ENCODE data around the gene NEK8.

Gene NEK8

DNA sequence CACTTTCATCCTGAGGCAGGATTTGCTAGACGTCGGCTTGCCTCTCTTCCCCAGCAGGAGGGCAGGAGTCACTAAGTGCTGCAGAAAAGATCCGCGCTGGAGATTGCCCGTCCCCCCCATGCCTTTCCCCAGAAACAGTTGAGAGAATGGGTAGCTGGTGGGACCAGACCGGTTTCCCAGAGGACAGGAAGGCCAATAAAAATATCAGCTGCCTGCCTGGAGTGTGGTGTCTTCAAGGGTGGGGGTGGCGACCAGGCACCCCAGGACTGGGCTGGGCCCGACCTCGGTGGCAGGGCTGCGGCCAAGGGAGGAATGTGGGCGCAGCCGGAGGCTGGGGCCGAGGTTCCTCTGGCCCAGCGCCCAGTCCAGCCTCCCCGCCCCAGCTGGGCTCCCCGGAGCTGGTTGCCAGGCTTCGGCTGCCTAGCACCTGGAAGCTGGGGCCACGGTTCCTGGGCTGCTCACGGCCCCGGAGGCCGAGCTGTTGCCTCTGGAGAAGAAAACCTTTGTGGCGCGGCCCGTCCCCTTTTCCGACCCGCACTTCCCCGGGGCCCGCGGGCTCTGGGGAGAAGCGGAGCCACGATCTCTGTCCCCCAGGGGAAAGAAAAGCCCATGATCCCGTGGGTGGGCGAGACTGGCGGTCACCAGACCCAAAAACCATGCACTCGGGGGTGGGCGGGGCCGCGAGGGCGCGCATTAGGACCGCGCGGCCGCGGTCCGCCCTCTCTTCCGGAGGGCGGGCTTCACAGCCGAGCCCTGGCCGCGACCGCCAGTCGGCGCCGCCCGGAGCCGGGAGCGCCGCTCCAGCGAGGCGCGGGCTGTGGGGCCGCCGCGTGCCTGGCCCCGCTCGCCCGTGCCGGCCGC is 14.9 kb downstream of the NEK8 start, which contains the start of gene TRAF4:
Gene TRAF4 (plus strand): TSS at position 769 of the 861 bp plus-strand sequence. CDS start 102 bp downstream, outside the sequence.
- DNase-seq (ENCODE audit: low read depth): no peak
- TF ChIP-seq, protein P1, sequence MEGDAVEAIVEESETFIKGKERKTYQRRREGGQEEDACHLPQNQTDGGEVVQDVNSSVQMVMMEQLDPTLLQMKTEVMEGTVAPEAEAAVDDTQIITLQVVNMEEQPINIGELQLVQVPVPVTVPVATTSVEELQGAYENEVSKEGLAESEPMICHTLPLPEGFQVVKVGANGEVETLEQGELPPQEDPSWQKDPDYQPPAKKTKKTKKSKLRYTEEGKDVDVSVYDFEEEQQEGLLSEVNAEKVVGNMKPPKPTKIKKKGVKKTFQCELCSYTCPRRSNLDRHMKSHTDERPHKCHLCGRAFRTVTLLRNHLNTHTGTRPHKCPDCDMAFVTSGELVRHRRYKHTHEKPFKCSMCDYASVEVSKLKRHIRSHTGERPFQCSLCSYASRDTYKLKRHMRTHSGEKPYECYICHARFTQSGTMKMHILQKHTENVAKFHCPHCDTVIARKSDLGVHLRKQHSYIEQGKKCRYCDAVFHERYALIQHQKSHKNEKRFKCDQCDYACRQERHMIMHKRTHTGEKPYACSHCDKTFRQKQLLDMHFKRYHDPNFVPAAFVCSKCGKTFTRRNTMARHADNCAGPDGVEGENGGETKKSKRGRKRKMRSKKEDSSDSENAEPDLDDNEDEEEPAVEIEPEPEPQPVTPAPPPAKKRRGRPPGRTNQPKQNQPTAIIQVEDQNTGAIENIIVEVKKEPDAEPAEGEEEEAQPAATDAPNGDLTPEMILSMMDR (IDR thresholded peaks at IDR 0.05; ENCODE audit: low read depth, low read length, missing control alignments): peak; percentile 5
- peak within 1 kb of the TSS; percentile 89 for H3K4me3 ChIP-seq (ENCODE audit: low read depth, low read length)

DNA sequence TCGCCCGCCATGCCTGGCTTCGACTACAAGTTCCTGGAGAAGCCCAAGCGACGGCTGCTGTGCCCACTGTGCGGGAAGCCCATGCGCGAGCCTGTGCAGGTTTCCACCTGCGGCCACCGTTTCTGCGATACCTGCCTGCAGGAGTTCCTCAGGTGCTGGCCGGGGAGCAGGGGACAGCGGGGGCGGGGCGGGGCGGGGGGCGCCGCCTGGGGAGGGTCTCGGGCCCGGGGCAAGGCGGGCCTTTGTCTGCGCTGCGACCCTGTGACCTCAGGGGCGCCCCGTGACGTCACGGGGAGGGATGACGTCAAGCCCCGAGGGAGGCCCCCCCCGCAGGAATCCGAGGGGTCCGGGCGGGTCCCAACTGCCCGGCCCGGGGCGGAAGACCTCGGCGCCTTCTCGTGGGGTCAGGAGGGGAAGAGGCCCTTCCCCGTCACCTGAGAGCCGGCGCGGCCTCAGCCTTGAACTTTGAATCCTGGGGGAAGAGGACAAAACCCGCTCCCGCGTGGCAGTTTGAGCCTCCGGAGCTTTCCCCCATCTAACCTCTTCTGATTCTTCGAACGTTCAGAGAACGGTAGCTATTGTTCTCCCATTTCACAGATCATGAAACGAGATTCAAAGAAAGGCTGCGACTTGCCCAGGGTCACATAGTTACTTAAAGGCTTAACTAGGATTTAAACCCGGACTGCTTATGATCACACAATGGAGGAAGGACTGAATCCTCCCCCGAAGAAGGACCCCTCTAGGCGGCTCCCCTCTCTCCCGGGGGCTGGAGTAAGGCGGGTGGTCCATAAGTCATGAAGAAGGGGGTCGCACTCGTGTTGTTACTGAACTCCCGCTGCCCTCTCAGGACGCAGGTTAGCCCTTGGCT is 15.8 kb downstream of the NEK8 start:
- TF ChIP-seq, protein P1 (IDR thresholded peaks at IDR 0.05; ENCODE audit: low read depth, low read length, missing control alignments): no peak
- no peak for DNase-seq (ENCODE audit: low read depth)
- peak overlapping the region; percentile 89 for H3K4me3 ChIP-seq (ENCODE audit: low read depth, low read length)

DNA sequence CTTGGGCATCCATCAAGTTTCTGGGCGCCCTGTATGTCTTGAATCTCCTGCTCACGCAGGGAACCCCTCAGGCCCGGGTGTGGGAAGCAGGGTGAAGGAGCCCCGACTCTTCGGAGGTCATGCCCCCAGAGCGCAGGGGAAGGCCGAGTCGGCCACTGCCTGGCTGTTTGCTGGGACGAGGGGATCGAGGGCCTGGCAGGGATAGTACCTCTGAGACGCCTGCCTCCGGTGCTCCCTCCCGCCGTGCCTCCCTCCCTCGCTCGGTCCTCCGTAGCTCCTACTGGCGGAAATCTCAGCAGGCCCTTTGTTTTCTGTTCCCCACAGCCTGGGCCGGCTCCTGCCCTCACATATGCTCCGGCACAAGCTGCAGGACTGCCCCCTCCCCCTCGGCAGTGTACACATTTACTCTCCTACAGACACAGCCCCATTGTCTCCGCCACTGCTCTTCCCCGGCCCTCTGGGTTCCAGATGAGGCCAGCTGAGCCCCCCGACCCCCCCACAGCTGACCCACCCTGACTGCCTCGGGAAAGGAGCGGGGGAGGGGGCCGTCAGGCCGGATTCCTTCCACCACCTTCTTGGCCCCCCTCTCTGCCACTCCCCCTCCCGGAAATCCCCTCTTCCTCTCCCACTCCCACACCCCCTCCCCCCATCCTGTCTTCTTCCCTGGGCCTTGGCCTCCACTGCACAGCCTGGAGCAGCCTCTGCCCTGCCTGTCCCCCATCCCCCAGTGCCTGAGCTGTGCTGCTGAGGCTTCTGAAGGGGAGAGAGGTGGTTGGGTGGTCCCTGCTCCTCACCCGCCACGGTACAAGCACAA is 16.6 kb downstream of the NEK8 start:
- TF ChIP-seq, protein P1 (IDR thresholded peaks at IDR 0.05; ENCODE audit: low read depth, low read length, missing control alignments): no peak
- no peak for DNase-seq (ENCODE audit: low read depth)
- H3K4me3 ChIP-seq (ENCODE audit: low read depth, low read length): peak overlapping the region; percentile 89

DNA sequence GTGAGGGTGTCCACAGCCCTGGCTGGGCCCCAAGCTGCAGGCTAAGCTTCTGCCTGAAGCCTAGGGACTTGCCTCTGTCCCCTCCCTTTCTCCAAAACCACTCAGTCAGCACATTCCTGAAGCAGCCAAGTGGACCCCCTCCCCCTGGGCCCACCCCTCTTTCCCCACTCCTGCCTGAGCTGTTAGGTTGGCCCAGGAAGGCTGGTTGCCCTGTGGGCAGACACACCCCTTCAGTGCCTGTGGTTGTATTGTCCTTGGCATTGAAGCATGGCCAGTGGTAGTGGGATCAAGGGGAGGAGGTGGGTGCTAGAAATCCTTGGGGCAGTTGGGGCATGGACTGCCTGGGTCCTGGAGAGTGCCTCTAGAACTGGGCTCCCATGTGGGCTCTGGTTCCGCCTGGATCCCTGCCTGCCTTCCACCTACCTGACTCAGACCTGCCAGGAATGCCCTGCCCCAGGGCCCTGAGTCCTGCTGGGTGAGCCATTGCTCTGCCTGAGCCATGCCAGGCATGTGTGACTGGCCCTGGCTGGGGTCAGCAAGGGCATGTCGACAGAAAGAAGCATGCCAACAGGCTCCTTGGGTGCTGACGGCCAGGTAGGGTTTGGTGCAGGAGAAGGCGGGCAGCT is 17.3 kb downstream of the NEK8 start:
- no peak for DNase-seq (ENCODE audit: low read depth)
- TF ChIP-seq, protein P1 (IDR thresholded peaks at IDR 0.05; ENCODE audit: low read depth, low read length, missing control alignments): no peak
- peak overlapping the region; percentile 89 for H3K4me3 ChIP-seq (ENCODE audit: low read depth, low read length)

DNA sequence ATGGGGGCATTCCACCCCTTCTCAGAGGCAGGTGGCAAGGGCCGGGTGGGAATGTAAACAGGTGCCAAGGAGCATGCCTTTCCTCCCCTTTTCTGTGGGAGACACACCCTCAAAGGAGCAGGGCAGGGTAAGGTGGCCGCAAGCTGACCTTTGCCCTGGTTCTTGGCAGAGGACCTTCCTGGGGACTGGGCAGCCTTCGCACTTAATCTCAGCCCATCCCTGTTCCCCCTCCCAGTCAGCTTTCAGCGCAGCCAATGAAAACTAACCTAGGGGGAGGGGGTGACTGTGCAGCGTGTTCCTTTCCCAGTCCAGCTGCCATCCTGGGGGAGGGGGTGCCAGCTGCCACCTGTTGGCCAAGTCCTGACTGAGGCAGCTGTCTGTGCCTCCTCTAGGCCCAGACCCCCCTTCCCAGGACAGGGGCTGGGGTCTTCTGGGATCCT is 18.0 kb downstream of the NEK8 start:
- TF ChIP-seq, protein P1 (IDR thresholded peaks at IDR 0.05; ENCODE audit: low read depth, low read length, missing control alignments): no peak
- no peak for DNase-seq (ENCODE audit: low read depth)
- H3K4me3 ChIP-seq (ENCODE audit: low read depth, low read length): peak overlapping the region; percentile 89
